ENCODE results near the gene ATXN7L1. TPM values are rescaled to one million over a fixed set of nuclear protein-coding genes. Genes with fewer than 3 reads are reported as not detected.
"Not testable (repeated sequence)": the region's sequence is repeated elsewhere in the genome, so short reads cannot be mapped to it uniquely, and the experiment has no call there.

ATXN7L1 gene
- polyA plus RNA-seq, 4 donors = 8.4 to 13.7 (median 11.8) TPM

DNA sequence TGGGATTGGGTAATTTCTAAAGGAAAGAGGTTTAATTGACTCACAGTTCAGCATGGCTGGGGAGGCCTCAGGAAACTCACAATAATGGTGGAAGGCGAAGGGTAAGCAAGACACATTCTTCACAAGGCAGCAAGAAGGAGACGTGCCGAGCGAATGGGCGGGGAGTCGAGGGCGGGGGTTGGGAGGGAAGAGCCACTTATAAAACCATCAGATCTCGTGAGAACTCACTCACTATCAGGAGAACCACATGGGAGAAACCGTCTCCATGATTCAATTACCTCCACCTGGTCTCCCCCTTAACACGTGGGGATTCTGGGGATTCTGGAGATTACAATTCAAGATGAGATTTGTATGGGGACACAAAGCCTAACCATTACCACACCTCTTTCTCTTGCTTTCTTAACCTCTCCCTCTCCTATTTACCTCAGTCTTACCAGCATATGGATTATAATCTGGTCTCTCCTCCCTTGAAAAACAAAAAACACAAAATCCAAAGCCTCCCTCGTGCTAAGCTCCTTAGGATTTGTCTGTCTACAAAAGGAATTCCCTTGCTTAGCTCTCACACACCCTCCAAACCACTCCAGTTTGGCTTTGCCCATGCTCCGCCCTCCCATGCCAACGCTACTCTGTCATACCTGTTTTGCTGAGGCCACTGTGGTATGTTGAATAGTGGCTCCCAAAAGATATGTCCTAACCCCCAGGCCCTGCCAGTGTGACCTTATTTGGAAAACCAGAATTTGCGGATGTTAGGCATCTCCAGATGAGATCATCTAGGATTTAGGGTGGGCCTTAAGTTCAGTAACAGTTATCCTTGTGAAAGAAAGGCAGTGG, 275.5 kb downstream of the ATXN7L1 start:
- DNase-seq (ENCODE audit: low read depth in 4 of 4, low spot score in 2 of 4) = no peak

DNA sequence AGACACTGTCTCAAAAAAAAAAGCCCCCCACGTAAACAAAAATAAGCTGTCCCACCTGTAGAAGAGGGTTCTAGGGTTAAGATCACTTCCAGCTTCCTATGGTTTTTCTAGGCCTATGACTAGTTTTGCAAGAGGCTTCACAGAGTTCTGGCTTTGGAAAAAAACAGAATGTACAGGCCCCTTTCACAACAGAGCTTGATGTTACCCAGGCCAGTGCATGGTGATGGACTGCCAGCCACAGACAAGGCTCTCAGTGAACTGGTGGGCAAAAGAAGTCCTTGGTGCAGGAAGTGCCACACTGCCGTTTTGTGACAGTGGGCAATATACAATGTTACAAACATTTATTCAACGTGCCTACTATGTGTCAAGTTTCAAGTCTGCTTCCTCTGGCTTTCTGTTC, 276.8 kb downstream of the ATXN7L1 start:
- DNase-seq (ENCODE audit: low read depth in 4 of 4, low spot score in 2 of 4) = no peak

DNA sequence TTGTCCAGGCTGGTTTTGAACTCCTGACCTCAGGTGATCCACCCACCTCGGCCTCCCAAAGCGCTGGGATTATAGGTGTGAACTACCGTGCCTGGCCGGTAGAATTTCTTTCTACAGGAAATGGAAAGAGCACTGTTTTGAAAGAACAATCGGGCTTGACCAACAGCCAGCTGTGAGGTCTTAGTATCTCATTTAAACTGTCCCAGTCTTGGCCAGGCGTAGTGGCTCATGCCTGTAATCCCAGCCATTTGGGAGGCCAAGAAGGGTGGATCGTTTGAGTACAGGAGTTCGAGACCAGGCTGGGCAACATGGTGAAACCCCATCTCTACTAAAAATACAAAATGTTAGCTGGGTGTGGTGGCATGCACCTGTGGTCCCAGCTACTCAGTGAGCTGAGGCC, 277.3 kb downstream of the ATXN7L1 start:
- not testable (repeated sequence) for DNase-seq (ENCODE audit: low read depth in 4 of 4, low spot score in 2 of 4)

DNA sequence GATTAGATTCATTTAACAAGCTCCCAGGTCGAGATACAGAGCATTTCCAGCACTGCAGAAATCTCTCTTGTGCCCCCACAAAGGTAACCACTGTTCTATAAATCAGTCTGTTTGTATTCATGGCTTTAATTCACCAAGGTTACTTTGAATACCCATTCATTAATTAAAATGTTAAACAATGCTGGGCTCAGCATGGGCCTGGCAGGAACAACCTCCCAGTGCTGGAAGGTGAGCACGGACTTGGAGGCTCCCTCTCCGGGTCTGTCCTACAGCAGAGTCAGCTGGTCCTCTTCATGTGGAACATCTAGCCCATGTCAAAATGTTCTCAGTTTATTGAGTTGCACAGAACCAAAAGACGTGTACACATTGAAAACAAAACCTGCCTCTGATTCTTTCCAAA, 279.5 kb downstream of the ATXN7L1 start:
- no peak for DNase-seq (ENCODE audit: low read depth in 4 of 4, low spot score in 2 of 4)

DNA sequence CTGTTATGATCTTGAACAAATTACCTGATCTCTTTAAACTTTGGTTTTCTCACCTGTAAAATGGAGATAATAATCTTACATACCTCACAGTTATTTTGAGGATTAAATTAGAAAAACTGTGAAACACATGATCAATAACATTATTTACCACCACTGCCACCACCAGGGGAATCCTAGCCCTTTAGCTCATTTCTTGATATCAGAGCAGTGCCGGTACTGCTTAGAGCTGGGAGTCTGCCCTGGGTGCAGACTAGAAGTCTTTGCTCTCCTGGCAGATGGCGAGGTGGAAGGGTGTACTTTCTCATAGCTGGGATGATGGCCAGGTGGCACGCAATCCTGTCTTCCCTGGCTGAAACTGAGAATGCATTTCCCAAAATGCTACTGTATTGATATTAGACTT, 282.4 kb downstream of the ATXN7L1 start:
- DNase-seq (ENCODE audit: low read depth in 4 of 4, low spot score in 2 of 4) = no peak

DNA sequence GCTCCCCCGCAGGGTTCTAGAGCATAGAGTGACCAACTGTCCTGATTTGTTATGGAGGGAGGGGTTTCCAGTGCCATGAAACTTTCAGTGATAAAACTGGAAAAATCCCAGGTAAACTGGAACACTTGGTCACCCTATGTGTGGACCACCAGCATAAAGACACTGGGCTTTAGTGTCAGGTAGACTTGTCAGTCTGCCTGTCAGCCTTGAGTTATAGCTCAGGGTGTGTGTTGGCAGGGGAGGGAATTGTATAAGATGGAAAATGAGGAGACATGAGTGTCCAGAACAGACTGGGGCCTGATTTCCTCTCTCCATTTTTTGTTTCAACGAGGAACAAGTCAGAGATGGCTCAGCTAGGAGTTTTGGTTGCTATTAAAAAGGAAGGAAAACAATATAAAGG, 284.9 kb downstream of the ATXN7L1 start:
- no peak for DNase-seq (ENCODE audit: low read depth in 4 of 4, low spot score in 2 of 4)

DNA sequence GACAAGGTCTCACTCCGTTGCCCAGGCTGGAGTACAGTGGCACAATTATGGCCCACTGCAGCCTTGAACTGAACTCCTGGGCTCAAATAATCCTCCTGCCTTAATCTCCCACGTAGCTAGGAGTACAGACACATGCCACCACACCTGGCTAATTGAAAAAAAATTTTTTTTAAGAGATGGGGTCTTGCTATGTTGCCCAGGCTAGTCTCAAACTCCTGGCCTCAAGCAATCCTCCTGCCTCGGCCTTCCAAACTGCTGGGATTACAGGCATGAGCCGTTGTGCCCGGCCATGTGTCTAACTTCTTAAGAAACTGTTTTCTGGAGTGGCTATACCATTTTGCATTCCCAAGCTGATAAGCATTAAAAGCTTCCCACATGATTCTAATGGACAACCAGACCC, 285.6 kb downstream of the ATXN7L1 start:
- DNase-seq (ENCODE audit: low read depth in 4 of 4, low spot score in 2 of 4) = no peak

DNA sequence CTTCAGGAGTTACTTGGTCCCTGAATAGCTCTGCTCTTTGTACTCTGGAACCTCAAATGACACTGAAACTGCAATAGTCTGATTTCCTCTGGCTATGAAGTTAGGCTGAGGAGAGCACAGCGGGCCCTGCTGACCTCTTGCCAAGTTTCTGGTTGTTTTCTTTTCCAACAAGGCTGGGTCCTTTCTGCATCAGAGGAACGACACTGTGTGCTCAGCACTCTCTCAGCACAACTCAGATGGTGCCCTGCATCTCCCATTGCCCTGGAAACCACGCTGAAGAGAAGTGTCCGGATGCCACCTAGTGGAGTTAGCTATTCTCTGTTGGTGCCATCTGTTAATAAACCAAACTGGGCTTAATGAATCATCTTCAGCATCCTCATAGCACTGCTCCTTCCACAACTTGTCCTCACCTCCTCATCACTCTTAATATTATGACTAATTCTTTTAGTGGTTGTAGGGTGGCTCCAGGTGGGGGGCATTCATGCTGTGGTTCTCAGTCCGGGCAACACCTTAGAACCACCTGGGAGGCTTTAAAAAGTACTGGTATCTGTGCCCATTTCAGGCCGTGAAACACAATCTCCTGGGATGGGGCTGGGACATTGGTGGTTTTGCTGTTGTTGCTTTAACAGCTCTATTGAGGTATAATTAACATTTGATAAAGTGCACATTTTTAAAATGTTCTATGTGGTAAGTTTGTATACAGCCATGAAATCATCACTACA, 286.9 kb downstream of the ATXN7L1 start:
- DNase-seq (ENCODE audit: low read depth in 4 of 4, low spot score in 2 of 4) = peak in 2 of 4 donors; percentile 21 to 47

DNA sequence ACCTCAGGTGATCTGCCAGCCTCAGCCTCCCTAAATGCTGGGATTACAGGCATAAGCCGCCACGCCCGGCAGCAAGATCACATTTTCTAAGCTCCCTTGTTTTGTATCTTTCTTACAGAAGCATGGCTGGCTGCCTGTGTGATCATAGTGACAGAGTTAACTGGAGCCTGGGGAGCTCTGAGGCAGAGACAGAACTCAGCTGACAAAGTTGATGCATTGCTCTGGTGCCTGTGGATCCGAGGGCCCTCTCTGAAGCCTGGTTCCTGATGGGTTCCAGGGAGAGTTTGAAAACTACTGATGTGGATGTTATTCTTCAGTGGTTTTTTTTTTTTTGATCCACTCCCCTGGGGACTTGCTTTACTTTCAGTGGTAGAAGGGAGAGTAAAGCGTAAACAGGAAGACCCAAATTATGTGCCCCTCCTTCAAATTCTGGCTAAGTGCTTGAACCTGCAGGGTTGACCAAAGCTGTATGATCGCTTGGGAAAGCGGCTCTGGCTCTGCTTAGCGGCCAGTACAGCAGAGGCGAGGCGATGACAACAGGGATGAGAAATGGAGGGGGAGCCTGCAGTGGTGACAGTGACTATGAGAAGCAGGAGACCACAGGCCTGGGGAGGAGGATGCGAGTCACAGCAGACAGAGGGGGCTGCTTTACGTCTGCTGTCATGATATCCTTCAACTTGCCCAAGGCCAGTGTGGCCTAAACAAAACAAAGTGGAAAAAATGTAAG, 288.3 kb downstream of the ATXN7L1 start:
- no peak for DNase-seq (ENCODE audit: low read depth in 4 of 4, low spot score in 2 of 4)

DNA sequence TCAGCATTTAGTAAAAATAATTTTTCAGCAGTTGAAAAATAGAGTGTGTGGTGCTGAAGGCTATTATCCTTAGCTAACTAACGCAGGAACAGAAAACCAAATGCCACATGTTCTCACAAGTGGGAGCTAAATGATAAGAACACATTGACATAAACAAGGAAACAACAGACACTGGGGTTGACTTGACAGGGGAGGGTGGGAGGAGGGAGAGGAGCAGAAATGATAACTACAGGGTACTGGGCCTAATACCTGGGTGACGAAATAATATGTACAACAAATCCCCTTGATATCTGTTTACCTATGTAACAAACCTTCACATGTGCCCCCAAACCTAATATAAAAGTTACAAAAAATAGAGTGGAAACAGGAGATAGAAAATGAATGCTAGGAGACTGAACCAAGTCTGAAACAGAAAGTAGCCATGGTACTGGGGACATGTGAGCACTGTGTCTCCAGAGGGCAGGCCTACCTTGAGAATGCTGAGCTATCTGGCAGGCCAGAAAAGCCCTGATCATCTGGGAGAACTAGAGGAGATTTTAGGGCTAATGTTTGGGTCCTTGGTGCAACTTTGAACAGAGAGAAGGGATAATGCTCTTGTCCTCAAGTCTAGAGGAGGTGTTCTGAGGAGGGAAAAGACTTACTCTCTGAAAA, 290.4 kb downstream of the ATXN7L1 start:
- no peak for DNase-seq (ENCODE audit: low read depth in 4 of 4, low spot score in 2 of 4)

DNA sequence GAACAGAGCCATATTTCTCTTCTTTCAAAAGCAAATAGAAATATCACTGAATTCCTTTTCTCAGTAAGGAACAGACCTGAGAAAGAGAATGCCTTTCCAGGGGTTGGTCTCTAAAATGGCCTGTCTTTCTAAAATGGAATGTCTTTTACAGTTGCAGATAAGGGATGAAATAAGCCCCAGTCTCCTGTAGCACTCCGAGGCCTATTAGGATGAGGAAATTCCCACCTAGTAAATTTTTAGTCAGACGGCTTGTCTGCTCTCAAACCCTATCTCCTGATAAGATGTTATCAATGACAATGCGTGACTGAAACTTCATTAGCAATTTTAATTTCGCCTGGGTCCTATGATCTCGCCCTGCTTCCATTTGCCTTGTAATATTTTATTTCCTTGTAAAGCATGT, 292.2 kb downstream of the ATXN7L1 start:
- no peak for DNase-seq (ENCODE audit: low read depth in 4 of 4, low spot score in 2 of 4)

DNA sequence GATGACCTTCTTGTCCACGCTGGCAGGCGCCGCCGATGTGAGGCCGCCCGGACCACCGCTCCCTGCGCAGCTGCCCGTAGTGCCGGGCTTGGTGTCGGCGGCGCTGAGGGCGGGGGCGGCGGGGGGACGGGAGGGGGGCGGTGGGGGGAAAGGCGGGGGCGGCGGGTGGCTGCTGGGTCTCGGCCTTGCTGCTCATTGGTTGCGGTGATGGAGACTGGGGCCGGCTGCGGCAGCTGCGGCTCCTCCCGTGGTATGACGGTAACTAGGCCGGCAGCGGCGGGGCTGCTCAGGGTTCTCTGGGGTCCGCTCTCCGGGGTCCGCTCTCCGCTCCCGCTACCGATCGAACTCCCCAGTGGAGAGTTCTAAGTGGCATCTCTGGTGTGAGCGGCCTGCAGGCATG, 293.3 kb downstream of the ATXN7L1 start:
- no peak for DNase-seq (ENCODE audit: low read depth in 4 of 4, low spot score in 2 of 4)

DNA sequence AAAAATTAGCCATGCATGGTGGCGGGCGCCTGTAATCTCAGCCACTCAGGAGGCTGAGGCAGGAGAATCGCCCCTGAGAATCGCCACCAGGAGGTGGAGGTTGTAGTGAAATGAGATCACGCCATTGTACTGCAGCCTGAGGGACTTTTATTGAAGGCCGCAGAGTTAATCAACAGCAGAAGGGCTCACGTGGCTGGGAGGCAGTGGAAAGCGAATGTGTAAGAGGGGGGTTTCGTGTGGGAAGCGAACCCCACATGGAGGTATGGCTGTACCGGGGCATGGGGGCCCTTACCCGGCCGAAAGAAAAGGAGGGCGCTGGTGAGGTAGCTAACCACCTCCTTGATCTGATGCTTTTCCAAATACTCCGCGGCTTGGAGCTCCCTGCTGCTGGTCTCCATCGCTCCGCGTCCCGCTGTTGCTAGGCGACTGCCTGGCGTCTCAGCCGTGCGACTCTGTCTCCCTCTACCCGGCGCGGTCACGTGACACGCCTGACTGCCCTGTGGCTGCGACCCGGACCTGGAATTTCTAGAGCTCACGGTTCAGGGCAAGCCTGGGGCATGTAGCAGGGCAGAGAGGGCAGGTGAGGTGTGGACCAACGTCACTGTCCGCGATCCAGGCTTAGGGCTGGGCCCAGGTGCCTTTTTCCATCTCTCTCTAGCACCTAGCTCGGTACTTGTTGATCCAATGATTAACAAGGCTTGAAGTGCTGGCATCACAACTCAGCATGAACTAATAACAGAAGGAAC, 295.2 kb downstream of the ATXN7L1 start, which contains the start of gene EFCAB10:
Gene EFCAB10 (minus strand): TSS at position 428 of the 746 bp plus-strand sequence. CDS start 30 bp downstream, at position 398.
- DNase-seq (ENCODE audit: low read depth in 4 of 4, low spot score in 2 of 4) = peak in 3 of 4 donors; percentile 51 to 70 (median 55)

DNA sequence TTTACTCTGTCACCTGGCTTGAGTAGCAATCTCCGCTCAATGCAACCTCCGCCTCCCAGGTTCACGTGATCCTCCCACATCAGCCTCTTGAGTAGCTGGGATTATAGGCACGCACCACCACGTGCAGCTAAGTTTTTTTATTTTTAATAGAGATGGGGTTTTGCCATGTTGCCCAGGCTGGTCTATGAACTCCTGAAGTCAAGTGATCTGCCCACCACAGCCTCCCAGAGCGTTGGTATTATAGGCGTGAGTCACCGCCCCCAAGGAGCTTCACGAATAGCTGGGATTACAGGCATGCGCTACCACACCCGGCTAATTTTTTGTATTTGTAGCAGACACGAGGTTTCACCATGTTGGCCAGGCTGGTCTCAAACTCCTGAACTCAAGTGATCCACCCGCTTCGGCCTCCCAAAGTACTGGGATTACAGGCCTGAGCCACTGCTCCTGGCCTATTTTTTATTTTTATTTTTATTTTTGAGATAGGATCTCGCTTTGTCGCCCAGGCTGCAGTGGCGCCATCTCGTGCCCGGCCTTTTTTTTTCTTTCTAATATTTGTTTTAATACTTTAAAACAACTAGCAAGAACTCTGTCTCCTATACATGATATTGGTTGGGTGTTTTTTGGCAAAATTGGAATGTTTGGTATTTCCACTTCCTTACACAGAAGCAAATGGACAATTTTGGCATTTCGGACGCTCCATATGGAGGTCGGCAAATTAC, 296.2 kb downstream of the ATXN7L1 start:
- DNase-seq (ENCODE audit: low read depth in 4 of 4, low spot score in 2 of 4) = no peak

DNA sequence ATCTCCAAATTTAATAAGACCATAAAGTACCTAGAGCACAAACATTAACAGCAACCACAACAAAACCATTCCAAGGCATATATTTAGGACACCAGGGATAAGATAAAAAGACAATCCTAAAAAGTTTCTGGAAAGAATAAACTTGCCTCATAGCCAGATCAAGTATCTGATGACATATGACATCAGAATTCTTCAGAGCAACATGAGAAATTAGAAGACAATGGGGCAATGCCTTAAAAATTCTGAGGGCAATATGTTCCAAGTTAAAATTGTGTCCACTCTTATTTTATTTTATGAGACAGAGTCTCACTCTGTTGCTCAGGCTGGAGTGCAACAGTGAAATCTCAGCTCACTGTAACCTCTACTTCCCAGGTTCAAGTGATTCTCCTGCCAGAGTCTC, 297.9 kb downstream of the ATXN7L1 start:
- DNase-seq (ENCODE audit: low read depth in 4 of 4, low spot score in 2 of 4) = no peak

DNA sequence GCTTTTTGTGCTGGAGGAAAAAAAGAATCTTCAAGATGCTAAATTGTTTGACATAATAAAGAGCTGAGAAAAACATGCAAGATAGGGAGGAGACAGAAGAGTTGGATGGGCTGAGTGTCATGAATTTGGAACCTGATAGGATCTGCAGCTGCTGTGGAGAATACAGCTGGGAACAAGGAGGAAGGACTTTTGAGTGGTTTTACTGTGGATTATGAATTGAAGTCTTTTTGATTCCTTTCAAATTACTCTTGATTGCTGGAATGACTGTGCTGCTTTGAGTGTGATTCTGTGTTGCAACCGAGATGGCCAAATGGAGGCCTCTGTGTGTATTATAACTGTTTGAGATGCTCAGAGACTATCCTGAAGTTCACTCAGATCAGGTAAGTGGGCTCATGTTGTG, 299.1 kb downstream of the ATXN7L1 start:
- no peak for DNase-seq (ENCODE audit: low read depth in 4 of 4, low spot score in 2 of 4)

DNA sequence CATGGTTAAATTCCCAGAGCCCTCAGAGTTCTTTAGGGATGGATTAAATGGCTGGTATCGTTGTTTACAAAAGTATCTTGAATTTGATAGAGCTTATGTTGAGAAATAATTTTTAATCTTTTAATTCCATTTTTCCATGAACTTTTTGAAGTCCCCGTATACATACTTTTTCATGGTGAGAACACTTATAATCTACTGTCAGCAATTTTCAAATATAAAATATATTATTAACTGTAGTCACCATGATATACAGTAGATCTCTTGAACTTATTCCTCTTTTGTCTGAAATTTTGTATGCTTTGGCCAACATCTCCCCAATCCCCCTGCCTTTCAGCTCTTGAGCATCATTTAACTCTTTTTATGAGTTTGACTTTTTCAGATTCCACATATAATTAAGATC, 304.5 kb downstream of the ATXN7L1 start:
- DNase-seq (ENCODE audit: low read depth in 4 of 4, low spot score in 2 of 4) = no peak

DNA sequence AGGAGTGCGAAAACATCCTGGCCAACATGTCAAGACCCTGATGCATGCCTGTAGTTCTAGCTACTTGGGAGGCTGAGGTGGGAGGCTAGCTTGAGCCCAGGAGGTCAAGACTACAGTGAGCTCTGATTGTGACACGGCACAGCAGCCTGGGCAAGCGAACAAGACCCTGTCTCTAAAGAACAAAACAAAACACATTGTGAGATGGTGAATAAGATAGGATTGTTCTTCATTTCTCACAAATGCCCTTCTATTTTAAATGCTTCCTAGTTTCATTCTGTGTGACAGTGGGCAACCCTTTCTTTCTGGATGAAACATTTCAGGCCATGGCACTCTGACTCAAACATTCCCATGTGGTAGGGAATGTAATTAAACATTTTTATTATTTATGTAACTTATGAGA, 308.6 kb downstream of the ATXN7L1 start:
- DNase-seq (ENCODE audit: low read depth in 4 of 4, low spot score in 2 of 4) = no peak

DNA sequence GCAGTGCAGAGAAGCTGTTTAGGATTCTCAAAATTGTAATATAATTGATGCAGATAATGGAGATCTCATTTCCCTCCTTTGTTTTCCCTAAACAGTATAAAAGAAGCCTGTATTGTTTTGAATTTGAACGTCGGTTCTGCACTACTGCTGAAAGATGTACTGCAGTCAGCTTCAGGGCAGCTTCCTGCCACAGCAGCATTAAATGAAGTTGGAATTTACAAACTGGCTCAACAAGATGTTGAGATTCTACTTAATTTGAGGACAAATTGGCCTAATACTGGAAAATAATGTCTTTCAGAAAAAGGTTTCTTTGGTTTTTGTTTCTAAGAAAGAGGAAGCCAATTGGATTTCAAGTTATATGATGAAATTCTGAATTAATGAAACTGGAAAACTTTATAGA, 309.4 kb downstream of the ATXN7L1 start:
- DNase-seq (ENCODE audit: low read depth in 4 of 4, low spot score in 2 of 4) = no peak

Measured in left renal cortex interstitium (tissue), 4 donors.